Brain microvascular endothelial cell (primary cell): ENCODE measurements around the gene TSKU.

Experiments
- DNase-seq: peaks from one replicate; pipeline ENCODE4 v3.0.0-alpha.2; 2020
- H3K27ac ChIP-seq: fragments of 250-450 bp; sonication (Bioruptor Pico); 2 replicates; pipeline ENCODE4 v1.5.1; 2020; ENCODE audit warnings: mild to moderate bottlenecking, moderate library complexity
- H3K27me3 ChIP-seq: fragments of 250-450 bp; sonication (Bioruptor Pico); replicated peaks from 2 replicates; pipeline ENCODE4 v1.5.1; 2020; ENCODE audit warnings: mild to moderate bottlenecking
- H3K36me3 ChIP-seq: fragments of 250-450 bp; sonication (Bioruptor Pico); replicated peaks from 2 replicates; pipeline ENCODE4 v1.5.1; 2020; ENCODE audit warnings: mild to moderate bottlenecking
- H3K4me3 ChIP-seq: 2 replicates; pipeline ENCODE4 v1.5.1; 2011; ENCODE audit warnings: low read depth, mild to moderate bottlenecking, control low read depth, low read length, moderate library complexity
- in situ Hi-C: cut with HindIII; loops from 2 replicates; pipeline ENCODE4 v1.10.0; 2017; ENCODE audit warnings: low sequenced_read_pairs, low pct_ligation_motif_present
- TF ChIP-seq, protein P1 (sequence below): IDR thresholded peaks from 2 replicates; pipeline ENCODE4 v1.5.1; 2011; ENCODE audit warnings: low read depth, mild to moderate bottlenecking, moderate library complexity, low read length, control low read depth, inconsistent platforms; ENCODE audit errors: missing control alignments

Gene TSKU

DNA sequence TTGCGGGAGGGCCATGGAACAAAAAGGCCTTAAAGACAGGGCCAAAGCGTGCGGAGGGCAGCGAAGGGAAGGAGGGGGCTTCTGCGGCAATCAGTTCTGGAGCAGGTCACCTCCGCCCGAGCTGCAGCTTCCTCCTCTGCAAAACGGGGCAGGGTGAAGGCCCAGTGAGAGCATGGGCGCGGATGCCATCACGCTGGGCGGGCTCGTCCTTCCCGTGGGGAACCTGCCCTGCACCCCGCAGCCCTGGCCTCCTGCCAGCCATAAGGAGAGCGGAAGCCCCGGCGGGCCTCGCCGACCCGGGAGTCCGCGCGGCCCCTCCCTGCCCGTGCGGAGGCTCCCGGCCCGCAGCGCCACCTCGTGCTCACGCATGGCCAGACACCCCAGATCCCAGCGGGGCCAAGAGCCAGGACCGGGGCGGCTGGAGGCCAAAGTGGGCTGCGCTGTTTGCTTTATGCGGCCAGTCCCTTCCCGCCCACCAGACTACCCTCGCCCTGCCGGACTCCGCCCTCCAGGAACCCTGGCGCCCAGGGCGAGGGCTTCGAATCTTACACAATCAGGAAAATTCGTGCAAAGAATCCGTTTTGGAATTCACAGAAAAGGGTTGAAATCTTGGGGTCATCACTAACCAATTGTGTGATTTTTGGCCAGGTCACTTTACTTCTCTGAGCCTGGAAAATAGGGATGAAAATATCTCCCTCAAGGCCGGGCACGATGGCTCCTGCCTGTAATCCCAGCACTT lies 16.1 kb downstream of the TSKU start:
- Histone ChIP-seq H3K27me3 (no peaks in the 10 kb centered on the region), H3K27ac (no peak overlapping the region), H3K36me3 (peaks cover 14% of the 10 kb centered on the region), H3K4me3 (peak overlapping the region; percentile 33)
- in situ Hi-C loops, result no loop called here
- peak; percentile 47 for DNase-seq
- TF ChIP-seq, protein P1, sequence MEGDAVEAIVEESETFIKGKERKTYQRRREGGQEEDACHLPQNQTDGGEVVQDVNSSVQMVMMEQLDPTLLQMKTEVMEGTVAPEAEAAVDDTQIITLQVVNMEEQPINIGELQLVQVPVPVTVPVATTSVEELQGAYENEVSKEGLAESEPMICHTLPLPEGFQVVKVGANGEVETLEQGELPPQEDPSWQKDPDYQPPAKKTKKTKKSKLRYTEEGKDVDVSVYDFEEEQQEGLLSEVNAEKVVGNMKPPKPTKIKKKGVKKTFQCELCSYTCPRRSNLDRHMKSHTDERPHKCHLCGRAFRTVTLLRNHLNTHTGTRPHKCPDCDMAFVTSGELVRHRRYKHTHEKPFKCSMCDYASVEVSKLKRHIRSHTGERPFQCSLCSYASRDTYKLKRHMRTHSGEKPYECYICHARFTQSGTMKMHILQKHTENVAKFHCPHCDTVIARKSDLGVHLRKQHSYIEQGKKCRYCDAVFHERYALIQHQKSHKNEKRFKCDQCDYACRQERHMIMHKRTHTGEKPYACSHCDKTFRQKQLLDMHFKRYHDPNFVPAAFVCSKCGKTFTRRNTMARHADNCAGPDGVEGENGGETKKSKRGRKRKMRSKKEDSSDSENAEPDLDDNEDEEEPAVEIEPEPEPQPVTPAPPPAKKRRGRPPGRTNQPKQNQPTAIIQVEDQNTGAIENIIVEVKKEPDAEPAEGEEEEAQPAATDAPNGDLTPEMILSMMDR, result peak; percentile 78

DNA sequence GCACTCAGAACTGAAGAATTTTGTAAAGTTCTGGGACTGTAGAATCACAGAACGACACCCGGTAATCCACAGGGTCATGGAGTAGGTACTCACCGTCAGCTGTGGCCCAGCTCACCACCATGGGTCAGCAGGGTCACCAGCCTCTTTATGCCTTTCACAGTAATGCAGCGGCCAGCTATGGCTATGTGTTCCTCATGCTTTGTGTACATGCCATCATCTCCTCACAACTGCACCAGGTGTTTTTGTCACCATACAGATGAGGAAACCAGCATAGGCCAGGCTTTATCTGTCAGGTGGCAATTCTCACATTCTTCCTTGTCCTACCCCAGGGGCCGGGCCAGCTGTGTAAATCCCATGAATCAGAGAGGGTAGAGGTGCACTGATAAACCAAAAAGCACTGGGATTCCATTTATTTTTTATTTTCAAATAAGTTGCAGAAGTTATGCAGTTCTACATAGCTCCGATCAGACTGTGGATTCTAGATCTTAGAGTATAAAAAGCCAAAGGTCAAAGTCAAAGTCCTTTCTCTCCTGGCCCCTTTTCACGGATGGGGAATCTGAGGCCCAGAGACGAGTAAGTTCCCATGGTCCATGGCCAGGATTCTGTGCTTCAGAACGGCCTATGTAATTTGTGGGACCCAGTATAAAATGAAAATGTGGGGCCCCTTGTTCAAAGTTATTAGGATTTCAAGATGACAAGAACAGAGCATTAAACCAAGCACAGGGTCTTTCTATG lies 17.5 kb downstream of the TSKU start:
- Histone ChIP-seq H3K27me3 (no peaks in the 10 kb centered on the region), H3K4me3 (no peak overlapping the region), H3K36me3 (peaks cover 12% of the 10 kb centered on the region), H3K27ac (no peak overlapping the region)
- DNase-seq, result no peak
- in situ Hi-C loops, result no loop called here
- TF ChIP-seq, protein P1, result no peak

DNA sequence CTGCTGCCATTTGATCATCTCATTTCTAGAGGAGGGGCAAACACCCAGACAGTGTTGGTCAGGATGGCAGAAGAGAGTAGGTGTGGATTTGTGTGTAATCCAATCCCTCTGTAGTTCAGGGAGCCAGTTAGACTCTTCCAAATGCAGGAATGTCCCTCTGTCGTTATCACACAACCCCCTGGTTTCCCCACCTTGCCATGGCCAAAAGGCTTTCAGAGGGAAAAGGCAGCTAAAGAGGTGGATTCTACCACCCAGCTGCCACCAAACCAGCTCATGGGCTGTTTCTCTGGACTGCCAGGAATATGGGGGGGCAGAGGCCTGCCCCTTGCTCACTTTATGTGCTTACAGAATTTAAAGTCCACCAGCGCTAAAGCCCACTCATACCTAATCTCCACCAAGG lies 18.1 kb downstream of the TSKU start:
- H3K27me3 ChIP-seq, result no peaks in the 10 kb centered on the region
- no peak overlapping the region for H3K27ac ChIP-seq
- peaks cover 6% of the 10 kb centered on the region for H3K36me3 ChIP-seq
- TF ChIP-seq, protein P1, result no peak
- no peak for DNase-seq
- H3K4me3 ChIP-seq, result no peak overlapping the region
- in situ Hi-C loops, result no loop called here

DNA sequence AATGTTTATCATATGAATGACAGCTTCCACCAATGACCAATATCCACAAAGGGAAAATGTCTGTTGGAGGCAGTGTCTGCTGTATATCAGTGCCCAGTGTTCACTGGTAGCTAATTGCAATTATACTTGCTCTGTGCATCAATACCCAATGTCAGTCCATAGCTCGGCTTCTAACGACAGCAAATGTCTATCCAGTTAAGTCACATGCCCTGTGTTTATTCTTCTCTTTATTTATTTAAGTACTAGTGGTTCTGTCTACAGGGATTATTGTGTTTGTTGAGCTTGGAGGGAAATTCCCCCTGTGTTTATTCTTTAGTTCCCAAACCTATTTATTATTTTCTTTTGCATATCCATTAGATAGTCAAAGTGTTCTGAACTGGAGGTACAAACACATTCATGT lies 18.6 kb downstream of the TSKU start:
- in situ Hi-C loops, result no loop called here
- no peak for DNase-seq
- TF ChIP-seq, protein P1, result no peak

DNA sequence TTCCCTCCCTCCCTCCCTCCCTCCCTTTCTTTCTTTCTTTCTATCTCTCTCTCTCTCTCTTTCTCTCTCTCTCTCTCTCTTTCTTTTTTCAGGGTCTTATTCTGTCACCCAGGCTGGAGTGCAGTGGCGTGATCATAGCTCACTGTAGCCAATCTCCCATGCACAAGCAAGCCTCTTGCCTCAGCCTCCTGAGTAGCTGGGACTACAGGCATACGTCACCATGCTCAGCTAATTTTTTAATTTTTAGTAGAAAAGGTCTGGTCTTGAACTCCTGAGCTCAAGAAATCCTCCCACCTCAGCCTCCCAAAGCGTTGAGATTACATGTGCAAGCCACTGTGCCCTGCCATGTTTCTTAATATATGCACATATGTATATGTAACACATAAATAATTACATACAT lies 19.0 kb downstream of the TSKU start:
- H3K27ac ChIP-seq, result no peak overlapping the region
- no peak overlapping the region for H3K4me3 ChIP-seq
- H3K27me3 ChIP-seq, result no peaks in the 10 kb centered on the region
- no peak for DNase-seq
- in situ Hi-C loops, result no loop called here
- TF ChIP-seq, protein P1, result no peak
- no peaks in the 10 kb centered on the region for H3K36me3 ChIP-seq

More for the DNA sequence above, 18.6 kb downstream of the TSKU start:
- Histone ChIP-seq H3K27ac (no peak overlapping the region), H3K4me3 (no peak overlapping the region), H3K36me3 (peaks cover 1% of the 10 kb centered on the region), H3K27me3 (no peaks in the 10 kb centered on the region)
